Right lobe of liver (tissue), 6 donors: Measurements from ENCODE around the gene MEPE. TPM values are rescaled to one million over a fixed set of nuclear protein-coding genes. Genes with fewer than 3 reads are reported as not detected.

Experiments used
- ATAC-seq, 4 donors: fragments of 200-7000 bp; cut with Tn5 transposase; one replicate each; pipeline ENCODE4 v1.9.1; 2020; ENCODE audit warnings: mild to moderate bottlenecking in 4 of 4, moderate library complexity in 4 of 4
- DNase-seq, 3 donors: peaks; one replicate each; pipeline ENCODE4 v3.0.0-alpha.2; 2020
- H3K27ac ChIP-seq, 3 donors: fragments of 200-600 bp; one replicate each; pipeline ENCODE4 v1.8.0; 2022
- H3K27me3 ChIP-seq, 2 donors: fragments of 200-600 bp; one replicate each; pipeline ENCODE4 v1.8.0; 2022
- H3K36me3 ChIP-seq, 4 donors: fragments of 200-600 bp; sonication (generic) in 1 of 4; one replicate each; pipeline versions ENCODE4 v1.5.1 to v1.8.0; 2017 to 2022; ENCODE audit warnings: control low read depth in 1 of 4
- H3K4me1 ChIP-seq, 4 donors: fragments of 200-600 bp; sonication (generic) in 1 of 4; one replicate each; pipeline versions ENCODE4 v1.5.1 to v1.8.0; 2017 to 2022; ENCODE audit warnings: control low read depth in 1 of 4
- H3K4me3 ChIP-seq, 3 donors: fragments of 200-600 bp; one replicate each; pipeline ENCODE4 v1.8.0; 2022
- H3K9me3 ChIP-seq, 4 donors: fragments of 200-600 bp; sonication (generic) in 1 of 4; one replicate each; pipeline versions ENCODE4 v1.5.1 to v1.8.0; 2017 to 2022; ENCODE audit warnings: control low read depth in 1 of 4
- CTCF ChIP-seq, 4 donors: fragments of 200-600 bp in 3 of 4; fragments of 450-650 bp in 1 of 4; IDR thresholded peaks; one replicate each; pipeline versions ENCODE4 v1.5.1 to v1.8.0; 2016 to 2022; ENCODE audit warnings: antibody characterized with exemption in 4 of 4, mild to moderate bottlenecking in 2 of 4
- POLR2A ChIP-seq: fragments of 450-650 bp; IDR thresholded peaks from one replicate; pipeline ENCODE4 v1.6.1; 2017; ENCODE audit warnings: antibody characterized with exemption, mild to moderate bottlenecking
- WGBS: methylation state at CpG from one replicate; pipeline ENCODE4 v1.1.6; 2018; ENCODE audit warnings: low coverage, low lambda C conversion rate; ENCODE audit not compliant: insufficient coverage; ENCODE audit errors: missing lambda C conversion rate; 5-methylcytosine and 5-hydroxymethylcytosine counted together
- intact Hi-C, 2 donors: fragments of 100-400 bp; cut with DNase I; formaldehyde crosslinking; loops; one replicate each; pipeline versions ENCODE4 v1.11.2 to v1.14.1; 2022
- total RNA-seq, 6 experiments: library from RNA; depleted of rRNA in 2 of 6; stranded (reverse); fragments of >200 nt in 2 of 6; fragmentation: NEBNext Ultra II Directional in 3 of 6; extraction: Animal tissue kit (Norgen Biotek cat#: 25700) in 3 of 6; gene quantifications; one replicate each; pipeline versions ENCODE4 v1.1.0 to v1.2.4, GENCODE V29; 2016 to 2023
- donor health status: DM: no; HTN: yes; CAD: no.
- donor health status: DM: no; HTN: no; CAD: no.
- donor health status: DM: no; HTN: no; CAD: no.
- donor health status: DM: no; HTN: yes; CAD: no.
- donor health status: DM: no; HTN: yes; CAD: no.

MEPE gene
- total RNA-seq, 6 experiments from 2014 or later = not detected

DNA sequence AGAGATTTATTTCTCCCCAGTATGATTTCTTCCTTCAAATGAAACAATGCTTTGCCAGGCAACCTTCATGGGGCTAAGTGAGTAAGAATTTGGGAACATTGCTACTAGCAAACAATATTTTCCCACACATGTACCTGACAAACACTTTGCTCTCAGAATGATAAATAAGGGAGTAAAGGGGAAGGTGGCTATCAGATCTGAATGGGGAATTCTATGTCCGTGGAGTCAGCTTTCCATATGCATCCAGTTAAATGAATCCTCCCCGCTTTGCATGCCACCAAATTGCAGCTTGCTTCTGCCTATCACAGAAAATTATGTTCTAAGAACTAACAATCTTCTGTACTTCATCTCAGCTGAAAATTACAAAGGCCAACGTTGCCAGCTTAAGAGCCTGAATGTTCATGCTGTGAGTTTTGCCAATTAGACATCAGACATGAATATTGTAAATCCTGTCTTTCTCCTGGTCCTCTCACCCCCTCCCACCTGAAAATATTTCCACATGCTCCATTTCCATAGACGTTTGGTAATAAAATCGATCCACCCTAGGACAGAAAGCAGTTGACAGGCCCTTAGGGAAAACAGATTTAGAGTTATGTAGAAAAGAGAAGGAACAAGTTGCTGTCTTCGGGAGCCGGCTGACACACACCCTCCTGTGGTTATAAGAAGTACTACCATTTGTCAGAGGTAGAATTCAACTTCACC, 6.3 kb downstream of the MEPE start:
- DNase-seq (peak in 1 of 3 donors; percentile 34), ATAC-seq (peak; percentile 79 to 88 (median 84))
- H3K27ac ChIP-seq = no peak overlapping the region
- no peak overlapping the region for H3K4me3 ChIP-seq
- H3K4me1 ChIP-seq = no peaks in the 10 kb centered on the region
- peak; percentile 60 to 75 (median 66) for TF ChIP-seq CTCF (IDR thresholded peaks at IDR 0.05)
- no peak for TF ChIP-seq POLR2A
- no peaks in the 10 kb centered on the region for H3K27me3 ChIP-seq
- H3K9me3 ChIP-seq = no peaks in the 10 kb centered on the region
- no peaks in the 10 kb centered on the region for H3K36me3 ChIP-seq
- WGBS = 25% methylated on average over 7 of the region's 7 CpGs
- intact Hi-C loops = loop anchor here in 1 of 2 donors (5.0 kb wide), 1 partner anchor 157 kb away; no protein-coding TSS in a partner anchor

GRCh38 chr4:87839592-87839946, 6.8 kb downstream of the MEPE start:
- WGBS = 0% methylated on average over 1 of the region's 1 CpG
- intact Hi-C loops = loop anchor here in 1 of 2 donors (5.0 kb wide), 1 partner anchor 157 kb away; no protein-coding TSS in a partner anchor
- Histone ChIP-seq H3K4me1 (no peaks in the 10 kb centered on the region), H3K4me3 (no peak overlapping the region), H3K27ac (no peak overlapping the region), H3K36me3 (no peaks in the 10 kb centered on the region), H3K9me3 (no peaks in the 10 kb centered on the region), H3K27me3 (no peaks in the 10 kb centered on the region)
- no peak for TF ChIP-seq CTCF (IDR thresholded peaks at IDR 0.05)
- TF ChIP-seq POLR2A = no peak
- DNase-seq (no peak), ATAC-seq (no peak)

DNA sequence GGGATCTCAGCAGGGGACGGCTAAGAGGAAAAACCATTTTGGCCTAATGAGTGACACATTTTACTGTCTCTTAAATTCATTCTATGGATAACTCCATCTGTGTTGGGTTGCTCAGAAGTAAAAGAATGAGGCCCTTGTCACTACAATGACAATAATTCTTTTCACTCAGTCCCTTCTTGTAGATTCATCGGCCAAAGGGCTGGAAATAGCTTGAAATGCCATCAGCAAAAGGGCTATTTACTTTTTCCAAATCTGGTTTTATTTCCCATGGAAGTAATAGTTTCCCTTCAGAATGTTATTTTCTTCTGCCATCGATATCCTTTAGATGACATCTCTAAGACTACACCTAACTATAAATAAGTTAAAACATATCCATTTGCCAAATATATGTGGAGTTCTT, 7.4 kb downstream of the MEPE start:
- Histone ChIP-seq H3K36me3 (no peaks in the 10 kb centered on the region), H3K4me3 (no peak overlapping the region), H3K27ac (no peak overlapping the region), H3K27me3 (no peaks in the 10 kb centered on the region), H3K9me3 (no peaks in the 10 kb centered on the region), H3K4me1 (no peaks in the 10 kb centered on the region)
- 79% methylated on average over 3 of the region's 3 CpGs for WGBS
- DNase-seq = no peak
- ATAC-seq = no peak
- TF ChIP-seq CTCF (IDR thresholded peaks at IDR 0.05) (no peak), POLR2A (no peak)
- intact Hi-C loops = loop anchor here in 1 of 2 donors (10.0 kb wide), 1 partner anchor 155 kb away; no protein-coding TSS in a partner anchor

DNA sequence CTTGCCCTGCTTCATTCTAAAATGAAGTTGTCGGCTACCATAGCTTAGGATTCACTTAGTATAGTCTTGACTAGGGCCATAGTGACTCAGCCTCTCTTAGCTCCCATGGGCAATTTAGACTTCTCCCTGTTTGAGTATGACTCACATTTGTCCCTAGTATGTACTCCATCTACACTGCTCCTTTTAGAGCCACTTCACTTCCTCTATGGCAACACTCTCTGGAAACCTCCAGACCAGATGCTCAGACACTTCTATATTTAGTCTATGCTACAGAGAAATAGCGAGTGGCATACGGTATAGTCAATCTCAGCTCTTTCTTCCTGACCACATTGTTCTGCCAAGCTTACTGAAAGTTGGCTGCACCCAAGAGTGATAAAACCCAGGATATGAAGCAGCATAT, 11.2 kb downstream of the MEPE start:
- intact Hi-C loops = loop anchor here in 1 of 2 donors (10.0 kb wide), 1 partner anchor 159 kb away; no protein-coding TSS in a partner anchor
- no peak overlapping the region for H3K4me3 ChIP-seq
- ATAC-seq (peak; percentile 48 to 78 (median 75)), DNase-seq (no peak)
- no peaks in the 10 kb centered on the region for H3K36me3 ChIP-seq
- no peaks in the 10 kb centered on the region for H3K27me3 ChIP-seq
- H3K9me3 ChIP-seq = no peaks in the 10 kb centered on the region
- peak overlapping the region in 1 of 3 donors; percentile 6 for H3K27ac ChIP-seq
- 45% methylated on average over 3 of the region's 3 CpGs for WGBS
- H3K4me1 ChIP-seq = peaks cover 0 to 4% (median 0%) of the 10 kb centered on the region in 4 donors
- no peak for TF ChIP-seq POLR2A
- TF ChIP-seq CTCF (IDR thresholded peaks at IDR 0.05) = no peak
